Activated naive CD8-positive, alpha-beta T cell (primary cell): ENCODE measurements around the gene KRTAP22-1.

ENCODE experiments used
- H3K27ac Mint-ChIP-seq: one replicate; pipeline ENCODE4 v1.8.0; 2021; ENCODE audit warnings: mixed read lengths
- H3K27me3 Mint-ChIP-seq: one replicate; pipeline ENCODE4 v1.8.0; 2021; ENCODE audit warnings: mixed read lengths
- H3K36me3 Mint-ChIP-seq: one replicate; pipeline ENCODE4 v1.8.0; 2021; ENCODE audit warnings: mixed read lengths
- H3K4me1 Mint-ChIP-seq: one replicate; pipeline ENCODE4 v1.8.0; 2021; ENCODE audit warnings: low read depth, mixed read lengths
- H3K4me3 Mint-ChIP-seq: one replicate; pipeline ENCODE4 v1.8.0; 2021; ENCODE audit warnings: mild to moderate bottlenecking, mixed read lengths
- H3K9me3 Mint-ChIP-seq: one replicate; pipeline ENCODE4 v1.8.0; 2021; ENCODE audit warnings: low read depth, mixed read lengths

The KRTAP22-1 gene

GRCh38 chr21:30600787-30601186, at the start of gene KRTAP22-1:
TSS of gene KRTAP22-1 (plus strand) at chr21:30601087.
- Mint-ChIP-seq H3K27ac (no peak within 1 kb of the TSS), H3K27me3 (peaks cover 4% of the 10 kb centered on the region), H3K4me3 (no peak within 1 kb of the TSS), H3K9me3 (no peaks in the 10 kb centered on the region), H3K4me1 (no peaks in the 10 kb centered on the region), H3K36me3 (no peaks in the 10 kb centered on the region)

DNA sequence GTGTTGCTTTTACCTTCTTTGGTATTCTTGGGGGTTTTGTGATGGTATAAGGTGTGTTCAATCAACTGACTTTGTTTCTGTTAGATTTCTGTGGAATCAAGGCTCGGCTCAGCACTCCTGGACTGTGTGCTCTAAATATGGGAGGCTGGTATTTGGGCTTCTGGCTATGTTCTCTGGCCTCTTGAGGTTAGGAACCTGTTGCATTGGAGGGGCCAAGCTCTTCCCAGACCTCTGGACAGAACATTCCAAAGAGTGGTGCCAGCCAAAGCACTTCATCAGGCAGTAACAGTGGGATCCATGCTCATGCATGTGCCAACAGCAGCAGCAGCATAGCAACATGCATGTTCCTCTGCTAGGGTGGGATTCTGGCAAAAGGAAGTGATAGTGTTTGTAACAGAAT, 48.1 kb upstream of the KRTAP22-1 start:
- Mint-ChIP-seq H3K4me1 (no peaks in the 10 kb centered on the region), H3K9me3 (no peaks in the 10 kb centered on the region), H3K36me3 (no peaks in the 10 kb centered on the region), H3K4me3 (no peak overlapping the region), H3K27ac (no peak overlapping the region), H3K27me3 (peaks cover 6% of the 10 kb centered on the region)

DNA sequence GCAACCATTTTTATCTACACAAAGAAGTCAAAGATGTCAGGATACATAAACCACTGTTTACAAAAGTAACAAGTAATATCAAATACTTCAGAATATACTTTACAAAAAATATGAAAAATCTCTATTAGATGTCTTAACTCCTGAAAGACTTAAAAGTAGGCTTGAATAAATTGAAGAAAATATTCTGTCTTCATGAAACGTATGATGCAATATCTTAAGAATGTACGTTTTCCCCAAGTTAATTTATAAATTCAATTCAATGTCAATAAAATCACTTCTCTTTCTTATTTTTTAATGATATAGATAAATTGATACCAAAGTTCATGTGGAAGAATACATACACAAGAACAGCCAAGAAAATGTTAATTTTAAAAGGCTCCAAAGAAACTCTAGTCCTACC, 45.8 kb upstream of the KRTAP22-1 start:
- Mint-ChIP-seq H3K4me3 (no peak overlapping the region), H3K27me3 (peaks cover 6% of the 10 kb centered on the region), H3K36me3 (no peaks in the 10 kb centered on the region), H3K4me1 (no peaks in the 10 kb centered on the region), H3K27ac (no peak overlapping the region), H3K9me3 (no peaks in the 10 kb centered on the region)

DNA sequence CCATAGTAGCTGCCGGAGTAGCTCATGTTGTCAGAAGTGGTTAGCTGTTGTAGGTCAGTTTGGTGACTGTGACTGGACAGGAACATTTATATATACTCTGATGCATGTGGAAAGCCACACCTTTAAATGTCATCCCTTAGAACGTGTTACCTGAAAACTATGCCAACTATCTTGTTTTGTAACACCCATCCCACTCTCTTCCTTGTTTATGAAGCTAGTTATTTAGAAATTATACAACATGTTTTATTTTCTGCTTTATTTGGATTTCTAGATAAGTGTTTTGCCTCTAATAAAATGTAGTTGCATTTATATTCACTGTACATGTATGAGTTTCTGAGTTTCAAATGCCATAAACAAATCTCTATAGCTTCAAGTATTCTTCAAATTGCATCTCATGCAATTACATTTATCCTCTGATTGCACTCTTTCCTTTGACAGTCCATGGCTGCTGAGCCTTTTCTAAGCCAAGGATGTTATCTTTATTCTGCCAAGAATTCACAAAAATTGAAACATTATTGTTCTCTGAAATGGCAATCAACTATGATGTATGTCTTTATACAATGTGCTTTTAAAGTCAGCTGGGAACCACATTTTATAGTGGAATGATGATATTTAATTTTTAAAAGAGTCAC, 39.5 kb upstream of the KRTAP22-1 start, which contains the start of gene KRTAP19-7:
Gene KRTAP19-7 (minus strand): TSS at position 51 of the 632 bp plus-strand sequence. CDS start 25 bp downstream, at position 26.
- Mint-ChIP-seq H3K4me1 (no peaks in the 10 kb centered on the region), H3K27ac (no peak within 1 kb of the TSS), H3K36me3 (no peaks in the 10 kb centered on the region), H3K9me3 (no peaks in the 10 kb centered on the region), H3K27me3 (no peaks in the 10 kb centered on the region), H3K4me3 (no peak within 1 kb of the TSS)

GRCh38 chr21:30561957-30562356, 38.9 kb upstream of the KRTAP22-1 start:
- no peaks in the 10 kb centered on the region for H3K36me3 Mint-ChIP-seq
- H3K9me3 Mint-ChIP-seq, result no peaks in the 10 kb centered on the region
- H3K27ac Mint-ChIP-seq, result no peak overlapping the region
- H3K27me3 Mint-ChIP-seq, result no peaks in the 10 kb centered on the region
- no peak overlapping the region for H3K4me3 Mint-ChIP-seq
- H3K4me1 Mint-ChIP-seq, result no peaks in the 10 kb centered on the region

DNA sequence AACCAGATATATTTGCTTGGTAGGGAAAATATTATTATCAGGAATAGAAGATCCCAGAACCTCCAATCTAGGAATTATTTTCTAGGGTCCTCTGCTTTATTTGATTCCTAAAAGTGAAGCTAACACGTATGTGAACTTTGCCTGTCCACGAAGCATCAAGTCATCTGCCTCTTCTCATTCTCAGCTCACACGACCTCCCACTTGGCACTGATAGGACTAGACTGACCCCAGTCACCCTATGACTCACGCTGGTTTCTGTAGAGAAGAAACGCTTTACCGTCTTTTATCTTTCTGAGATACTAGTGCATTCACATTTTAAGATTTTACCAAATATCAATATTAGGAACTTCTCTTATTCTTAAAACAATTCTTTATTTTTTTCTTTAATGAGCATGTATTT, 37.8 kb upstream of the KRTAP22-1 start:
- no peaks in the 10 kb centered on the region for H3K36me3 Mint-ChIP-seq
- H3K9me3 Mint-ChIP-seq, result no peaks in the 10 kb centered on the region
- no peak overlapping the region for H3K27ac Mint-ChIP-seq
- H3K4me3 Mint-ChIP-seq, result no peak overlapping the region
- no peaks in the 10 kb centered on the region for H3K27me3 Mint-ChIP-seq
- no peaks in the 10 kb centered on the region for H3K4me1 Mint-ChIP-seq

DNA sequence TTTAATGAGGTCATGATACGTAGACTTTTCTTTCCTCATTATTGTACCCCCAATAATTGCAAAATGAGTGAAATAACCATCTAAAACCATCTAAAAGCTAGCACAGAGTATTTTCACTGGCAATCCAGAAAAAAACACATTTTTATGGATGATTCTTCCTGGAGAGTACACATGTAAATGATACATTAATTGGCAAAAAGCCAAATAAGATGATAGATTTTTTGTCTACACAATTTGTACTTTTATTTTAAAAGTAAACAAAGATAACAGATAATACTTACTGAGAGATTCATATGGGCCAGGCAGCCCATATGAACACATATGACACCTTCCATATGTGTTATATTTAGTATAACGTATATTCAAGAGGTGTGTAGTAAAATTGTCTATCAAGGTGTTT, 37.3 kb upstream of the KRTAP22-1 start:
- H3K9me3 Mint-ChIP-seq, result no peaks in the 10 kb centered on the region

DNA sequence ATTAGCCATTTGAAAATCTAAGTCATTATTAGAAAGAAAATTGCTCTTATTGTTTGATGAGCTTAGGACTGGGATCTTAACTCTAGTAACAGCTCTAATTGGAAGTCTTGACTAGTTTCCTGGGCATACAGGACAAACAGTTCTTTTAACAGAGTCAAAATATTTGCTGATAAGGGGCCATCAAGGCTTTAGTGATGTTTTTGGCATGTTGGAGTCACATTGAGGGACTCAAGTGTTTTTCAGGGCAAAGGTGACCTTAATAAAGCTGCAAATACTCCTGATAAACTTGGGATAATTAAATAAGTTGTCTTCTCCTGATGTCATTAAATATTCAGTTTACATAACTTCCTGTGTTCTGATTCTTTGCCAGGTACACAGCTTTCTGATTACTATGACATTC, 33.3 kb upstream of the KRTAP22-1 start:
- Mint-ChIP-seq H3K9me3 (no peaks in the 10 kb centered on the region), H3K27ac (no peak overlapping the region), H3K4me1 (no peaks in the 10 kb centered on the region), H3K27me3 (peaks cover 2% of the 10 kb centered on the region), H3K36me3 (no peaks in the 10 kb centered on the region), H3K4me3 (no peak overlapping the region)

More for the DNA sequence above, 37.3 kb upstream of the KRTAP22-1 start:
- H3K4me3 Mint-ChIP-seq, result no peak overlapping the region
- H3K4me1 Mint-ChIP-seq, result no peaks in the 10 kb centered on the region
- H3K27ac Mint-ChIP-seq, result no peak overlapping the region
- peaks cover 2% of the 10 kb centered on the region for H3K27me3 Mint-ChIP-seq
- H3K36me3 Mint-ChIP-seq, result no peaks in the 10 kb centered on the region

DNA sequence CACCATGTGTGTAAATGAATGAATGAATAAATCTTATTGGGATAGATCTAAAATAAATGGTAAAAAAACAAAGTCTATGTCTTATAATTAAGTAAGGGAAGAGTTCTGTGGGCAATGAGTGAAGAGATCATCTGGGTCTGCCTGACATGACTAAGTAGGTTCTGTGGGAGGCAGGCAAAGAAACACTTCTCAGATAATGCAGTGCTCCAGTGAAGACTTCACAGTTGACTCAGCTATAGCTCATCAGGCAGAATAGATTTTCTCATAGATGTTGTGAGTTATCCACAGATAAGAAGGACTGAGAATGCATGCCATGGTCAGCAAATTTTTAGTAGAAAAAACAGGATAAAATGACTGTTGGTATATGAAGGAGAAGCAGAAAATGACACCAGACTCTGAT, 23.1 kb upstream of the KRTAP22-1 start:
- no peaks in the 10 kb centered on the region for H3K36me3 Mint-ChIP-seq
- H3K4me1 Mint-ChIP-seq, result no peaks in the 10 kb centered on the region
- H3K9me3 Mint-ChIP-seq, result peaks cover 4% of the 10 kb centered on the region
- peaks cover 2% of the 10 kb centered on the region for H3K27me3 Mint-ChIP-seq
- no peak overlapping the region for H3K4me3 Mint-ChIP-seq
- H3K27ac Mint-ChIP-seq, result no peak overlapping the region

- Mint-ChIP-seq H3K27ac (no peak overlapping the region), H3K27me3 (peaks cover 2% of the 10 kb centered on the region), H3K36me3 (no peaks in the 10 kb centered on the region), H3K4me3 (no peak overlapping the region), H3K4me1 (no peaks in the 10 kb centered on the region), H3K9me3 (no peaks in the 10 kb centered on the region)
Observed at GRCh38 chr21:30579346-30579745, 21.5 kb upstream of the KRTAP22-1 start.

DNA sequence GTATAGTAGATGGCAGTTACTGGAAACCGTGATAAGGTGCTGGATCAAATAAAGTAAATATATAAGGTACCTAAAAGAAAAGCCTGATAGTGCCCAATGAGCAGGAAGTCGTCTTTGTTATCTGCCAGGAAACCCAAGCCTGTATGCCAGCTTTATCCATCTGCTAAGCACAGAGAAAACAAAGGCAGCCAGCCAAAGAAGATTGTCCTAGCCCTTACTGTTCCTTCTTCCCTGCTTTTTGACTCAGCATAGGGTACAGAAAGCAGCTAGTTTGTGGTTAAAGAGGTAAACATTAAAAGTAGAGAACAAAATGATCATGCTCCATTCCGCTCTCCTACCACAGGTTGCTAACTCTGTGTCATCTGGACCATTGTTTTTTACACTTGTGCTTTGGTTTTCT, 20.8 kb upstream of the KRTAP22-1 start:
- H3K27ac Mint-ChIP-seq, result no peak overlapping the region
- H3K36me3 Mint-ChIP-seq, result no peaks in the 10 kb centered on the region
- H3K9me3 Mint-ChIP-seq, result no peaks in the 10 kb centered on the region
- H3K4me3 Mint-ChIP-seq, result no peak overlapping the region
- H3K4me1 Mint-ChIP-seq, result no peaks in the 10 kb centered on the region
- peaks cover 2% of the 10 kb centered on the region for H3K27me3 Mint-ChIP-seq

DNA sequence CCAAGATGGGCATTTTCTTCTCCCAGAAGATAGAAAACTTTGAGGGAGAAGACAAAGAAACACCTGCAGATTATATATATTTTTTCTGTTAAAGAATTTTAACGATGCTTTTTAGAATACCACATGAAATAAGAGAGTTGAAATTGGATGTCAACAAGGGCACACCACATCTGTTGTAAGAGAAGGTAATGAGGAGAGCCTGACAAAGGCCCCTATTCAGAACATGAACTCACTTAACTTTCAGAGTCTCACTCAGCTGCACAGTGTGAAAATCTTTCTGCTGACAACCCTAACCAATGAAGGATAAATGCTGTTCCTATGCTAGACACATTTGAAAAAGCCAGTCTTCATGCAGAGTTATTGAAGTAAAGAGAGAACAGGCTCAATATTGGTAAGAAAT, 18.0 kb upstream of the KRTAP22-1 start:
- no peaks in the 10 kb centered on the region for H3K36me3 Mint-ChIP-seq
- no peaks in the 10 kb centered on the region for H3K4me1 Mint-ChIP-seq
- H3K4me3 Mint-ChIP-seq, result no peak overlapping the region
- H3K27ac Mint-ChIP-seq, result no peak overlapping the region
- no peaks in the 10 kb centered on the region for H3K27me3 Mint-ChIP-seq
- no peaks in the 10 kb centered on the region for H3K9me3 Mint-ChIP-seq

DNA sequence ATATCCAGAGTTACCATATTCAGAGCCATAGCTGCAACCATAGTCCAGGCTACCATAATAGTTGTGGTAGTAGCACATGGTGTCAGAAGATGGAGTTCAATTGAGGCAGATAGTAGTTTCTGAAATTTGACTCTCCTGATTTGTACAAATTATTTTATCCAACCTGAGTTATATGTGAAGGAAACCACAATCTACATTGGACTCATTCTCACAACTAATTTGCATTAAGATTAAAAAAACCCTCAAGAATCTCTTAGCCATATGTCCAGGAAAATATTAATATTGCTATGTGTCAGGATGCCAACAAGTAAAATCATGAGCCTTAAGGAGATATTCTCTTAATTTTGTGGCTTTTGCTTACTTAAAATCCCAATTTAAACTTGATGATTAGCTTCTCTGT, 10.6 kb upstream of the KRTAP22-1 start, which contains the start of gene KRTAP22-2:
Gene KRTAP22-2 (minus strand): TSS at position 101 of the 400 bp plus-strand sequence.
- H3K9me3 Mint-ChIP-seq, result peaks cover 4% of the 10 kb centered on the region
- no peak within 1 kb of the TSS for H3K4me3 Mint-ChIP-seq
- no peaks in the 10 kb centered on the region for H3K4me1 Mint-ChIP-seq
- H3K36me3 Mint-ChIP-seq, result no peaks in the 10 kb centered on the region
- no peak within 1 kb of the TSS for H3K27ac Mint-ChIP-seq
- H3K27me3 Mint-ChIP-seq, result no peaks in the 10 kb centered on the region

DNA sequence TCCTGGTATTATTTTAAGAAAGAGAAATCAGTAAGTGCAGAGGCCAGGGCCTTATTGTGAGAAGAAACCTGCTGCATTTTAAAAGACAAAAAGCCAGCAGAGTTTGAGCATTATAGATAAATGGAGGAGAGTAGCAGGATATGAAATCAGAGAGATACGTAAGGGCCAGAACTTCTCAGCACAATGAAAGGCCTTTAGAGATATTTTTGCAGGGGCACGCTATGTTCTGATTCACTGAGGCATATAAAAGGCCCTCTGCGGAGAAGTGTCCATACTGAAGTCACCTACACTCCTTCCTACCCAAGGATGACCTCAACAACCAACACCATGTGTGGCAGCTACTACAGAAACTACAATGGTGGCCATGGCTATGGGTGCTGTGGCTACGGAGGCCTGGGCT, 8.7 kb upstream of the KRTAP22-1 start, which contains the start of gene KRTAP6-3:
Gene KRTAP6-3 (plus strand): TSS at position 301 of the 400 bp plus-strand sequence. CDS start 6 bp downstream, at position 307.
- no peak within 1 kb of the TSS for H3K4me3 Mint-ChIP-seq
- H3K4me1 Mint-ChIP-seq, result no peaks in the 10 kb centered on the region
- H3K36me3 Mint-ChIP-seq, result no peaks in the 10 kb centered on the region
- no peak within 1 kb of the TSS for H3K27ac Mint-ChIP-seq
- H3K9me3 Mint-ChIP-seq, result peaks cover 5% of the 10 kb centered on the region
- peaks cover 2% of the 10 kb centered on the region for H3K27me3 Mint-ChIP-seq

GRCh38 chr21:30598802-30599201, 2.1 kb upstream of the KRTAP22-1 start, which contains the start of gene KRTAP6-2:
TSS of gene KRTAP6-2 (minus strand) at chr21:30598902. CDS start at chr21:30598874, 28 bp downstream.
- Mint-ChIP-seq H3K9me3 (peaks cover 5% of the 10 kb centered on the region), H3K36me3 (no peaks in the 10 kb centered on the region), H3K27me3 (peaks cover 4% of the 10 kb centered on the region), H3K27ac (no peak within 1 kb of the TSS), H3K4me1 (no peaks in the 10 kb centered on the region), H3K4me3 (no peak within 1 kb of the TSS)

GRCh38 chr21:30605968-30606367, 5.1 kb downstream of the KRTAP22-1 start:
- H3K4me1 Mint-ChIP-seq, result no peaks in the 10 kb centered on the region
- H3K4me3 Mint-ChIP-seq, result no peak overlapping the region
- H3K27me3 Mint-ChIP-seq, result no peaks in the 10 kb centered on the region
- H3K9me3 Mint-ChIP-seq, result peaks cover 7% of the 10 kb centered on the region
- H3K36me3 Mint-ChIP-seq, result no peaks in the 10 kb centered on the region
- H3K27ac Mint-ChIP-seq, result no peak overlapping the region
